Panc1 (cell line): Measurements from ENCODE around the gene SPAG6. TPM values are rescaled to one million over a fixed set of nuclear protein-coding genes. Genes with fewer than 3 reads are reported as not detected.

ENCODE experiments used
- ATAC-seq: fragments of 200-7000 bp; cut with Tn5 transposase; 2 replicates; pipeline ENCODE4 v1.9.1; 2020; ENCODE audit warnings: mild to moderate bottlenecking, moderate library complexity
- BruUV-seq: library from RNA; stranded (reverse); fragments of 400-500 nt; replicated peaks from 2 replicates; lab custom pipeline; 2021; lab: Mats Ljungman, UMichigan
- CTCF ChIA-PET: fragments of 300-600 bp; sonication (Branson Sonifier 250); formaldehyde crosslinking; loops from one replicate; lab custom pipeline; 2022; ENCODE audit warnings: antibody characterized with exemption; lab: Charles Lee
- POLR2A ChIA-PET: fragments of 300-600 bp; sonication (Branson Sonifier 250); formaldehyde crosslinking; loops from one replicate; lab custom pipeline; 2022; ENCODE audit warnings: antibody characterized with exemption; lab: Charles Lee
- DNase-seq: peaks from one replicate; pipeline ENCODE4 v3.0.0-alpha.2; 2010; ENCODE audit warnings: low read depth, low spot score
- H3K27ac ChIP-seq: 2 replicates; pipeline ENCODE4 v1.5.1; 2011; ENCODE audit warnings: mild to moderate bottlenecking, low read length, inconsistent platforms
- H3K27me3 ChIP-seq: fragments of 200-500 bp; sonication (Bioruptor generic); 2 replicates; pipeline ENCODE4 v1.6.0; 2014; ENCODE audit warnings: low read length, inconsistent platforms; ENCODE audit not compliant: control insufficient read depth, insufficient read depth
- H3K36me3 ChIP-seq: fragments of 200-500 bp; sonication (Bioruptor generic); 2 replicates; pipeline ENCODE4 v1.5.1; 2014; ENCODE audit warnings: inconsistent platforms, mild to moderate bottlenecking, low read length, moderate library complexity; ENCODE audit not compliant: control insufficient read depth, insufficient read depth
- H3K4me1 ChIP-seq: 2 replicates; pipeline ENCODE4 v1.5.1; 2011; ENCODE audit warnings: inconsistent platforms, mild to moderate bottlenecking, low read length, moderate library complexity; ENCODE audit not compliant: control insufficient read depth, insufficient read depth
- H3K4me3 ChIP-seq, 2 experiments: 2 replicates each; pipeline ENCODE4 v1.5.1; 2011 to 2012; ENCODE audit warnings: low read depth in 2 of 2, low read length in 2 of 2, mild to moderate bottlenecking in 2 of 2, inconsistent platforms in 1 of 2, moderate library complexity in 1 of 2
- H3K9me3 ChIP-seq: fragments of 200-500 bp; sonication (Bioruptor generic); 2 replicates; pipeline ENCODE4 v1.5.1; 2014; ENCODE audit warnings: low read depth, mild to moderate bottlenecking, inconsistent platforms, low read length, moderate library complexity; ENCODE audit not compliant: control insufficient read depth, insufficient read depth
- POLR2AphosphoS5 ChIP-seq: IDR thresholded peaks from 2 replicates; pipeline ENCODE4 v1.6.1; 2012; ENCODE audit warnings: mild to moderate bottlenecking, low read depth, low read length, moderate library complexity
- REST ChIP-seq, 2 experiments: IDR thresholded peaks; 2 replicates each; pipeline ENCODE4 v1.6.1; 2011 to 2012; ENCODE audit warnings: low read depth in 2 of 2, control low read depth in 1 of 2, low read length in 1 of 2, mild to moderate bottlenecking in 1 of 2, moderate library complexity in 1 of 2; ENCODE audit not compliant: insufficient read depth in 1 of 2
- SIN3A ChIP-seq: IDR thresholded peaks from 2 replicates; pipeline ENCODE4 v1.6.1; 2012; ENCODE audit warnings: low read depth, mild to moderate bottlenecking, low read length, moderate library complexity, borderline replicate concordance; ENCODE audit not compliant: insufficient read depth
- TCF7L2 ChIP-seq: IDR thresholded peaks from 2 replicates; pipeline ENCODE4 v1.6.1; 2011; ENCODE audit warnings: mild to moderate bottlenecking, low read depth, low read length, inconsistent platforms
- in situ Hi-C: cut with HindIII; loops from 2 replicates; pipeline ENCODE4 v1.10.0; 2016; ENCODE audit warnings: low sequenced_read_pairs, low pct_unique_long_range_greater_than_20kb
- intact Hi-C: fragments of 100-400 bp; cut with micrococcal nuclease; formaldehyde crosslinking; loops from one replicate; pipeline ENCODE4 v1.10.0; 2022; ENCODE audit not compliant: unreplicated experiment
- total RNA-seq: library from RNA; stranded (reverse); gene quantifications from one replicate; pipeline ENCODE4 v1.2.1, GENCODE V29; 2021; ENCODE audit not compliant: unreplicated experiment
- TF ChIP-seq, protein P1 (sequence below): fragments of 450-650 bp; IDR thresholded peaks from 2 replicates; pipeline ENCODE4 v1.5.1; 2017; ENCODE audit warnings: mild to moderate bottlenecking

SPAG6 gene
- total RNA-seq, 1 experiment from 2014 or later: not detected

- in situ Hi-C loops: no loop called here
- Histone ChIP-seq H3K9me3 (no peaks in the 10 kb centered on the region), H3K27me3 (peaks cover 25% of the 10 kb centered on the region), H3K27ac (no peak overlapping the region), H3K36me3 (no peaks in the 10 kb centered on the region), H3K4me1 (no peaks in the 10 kb centered on the region; the same call in 1 of the 2 replicates), H3K4me3 (no peak overlapping the region)
- intact Hi-C loops: no loop called here
- TF ChIP-seq REST (IDR thresholded peaks at IDR 0.05; ENCODE audit: insufficient read depth in 1 of 2, low read depth in 2 of 2, low read length in 1 of 2) (no peak), SIN3A (no peak), TCF7L2 (no peak), POLR2AphosphoS5 (no peak)
- TF ChIP-seq, protein P1, sequence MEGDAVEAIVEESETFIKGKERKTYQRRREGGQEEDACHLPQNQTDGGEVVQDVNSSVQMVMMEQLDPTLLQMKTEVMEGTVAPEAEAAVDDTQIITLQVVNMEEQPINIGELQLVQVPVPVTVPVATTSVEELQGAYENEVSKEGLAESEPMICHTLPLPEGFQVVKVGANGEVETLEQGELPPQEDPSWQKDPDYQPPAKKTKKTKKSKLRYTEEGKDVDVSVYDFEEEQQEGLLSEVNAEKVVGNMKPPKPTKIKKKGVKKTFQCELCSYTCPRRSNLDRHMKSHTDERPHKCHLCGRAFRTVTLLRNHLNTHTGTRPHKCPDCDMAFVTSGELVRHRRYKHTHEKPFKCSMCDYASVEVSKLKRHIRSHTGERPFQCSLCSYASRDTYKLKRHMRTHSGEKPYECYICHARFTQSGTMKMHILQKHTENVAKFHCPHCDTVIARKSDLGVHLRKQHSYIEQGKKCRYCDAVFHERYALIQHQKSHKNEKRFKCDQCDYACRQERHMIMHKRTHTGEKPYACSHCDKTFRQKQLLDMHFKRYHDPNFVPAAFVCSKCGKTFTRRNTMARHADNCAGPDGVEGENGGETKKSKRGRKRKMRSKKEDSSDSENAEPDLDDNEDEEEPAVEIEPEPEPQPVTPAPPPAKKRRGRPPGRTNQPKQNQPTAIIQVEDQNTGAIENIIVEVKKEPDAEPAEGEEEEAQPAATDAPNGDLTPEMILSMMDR: no peak
- ChIA-PET CTCF (no interaction called here), POLR2A (no interaction called here)
- no peak for DNase-seq
- BruUV-seq: no TSS peak
- ATAC-seq: no peak
Measured at GRCh38 chr10:22338185-22338900, 7.0 kb upstream of the SPAG6 start.

DNA sequence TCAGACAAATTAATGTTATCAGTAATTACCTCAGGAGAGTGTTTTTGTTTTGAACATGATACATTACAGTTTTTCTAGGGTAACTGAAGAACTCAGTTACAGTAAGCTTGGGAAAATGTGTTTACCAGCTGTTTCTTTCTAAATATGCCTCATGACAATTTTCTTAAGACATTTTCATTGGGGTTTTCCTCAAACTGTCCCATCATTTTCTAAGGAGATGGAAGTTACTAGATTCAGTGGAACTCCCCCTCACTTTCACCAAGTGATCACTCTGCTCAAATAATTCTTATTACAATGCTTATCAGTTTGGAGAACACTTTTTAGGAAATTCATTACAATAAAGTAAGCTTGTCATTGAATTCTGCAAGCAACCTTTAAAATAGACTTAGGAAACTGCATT, 6.4 kb upstream of the SPAG6 start:
- H3K9me3 ChIP-seq: no peaks in the 10 kb centered on the region
- intact Hi-C loops: no loop called here
- H3K36me3 ChIP-seq: no peaks in the 10 kb centered on the region
- H3K27me3 ChIP-seq: peaks cover 30% of the 10 kb centered on the region
- ChIA-PET CTCF (no interaction called here), POLR2A (no interaction called here)
- no peaks in the 10 kb centered on the region; the same call in 1 of the 2 replicates for H3K4me1 ChIP-seq
- no peak overlapping the region for H3K27ac ChIP-seq
- H3K4me3 ChIP-seq: no peak overlapping the region
- TF ChIP-seq TCF7L2: no peak
- no peak for TF ChIP-seq SIN3A
- no peak for TF ChIP-seq REST (IDR thresholded peaks at IDR 0.05; ENCODE audit: insufficient read depth in 1 of 2, low read depth in 2 of 2, low read length in 1 of 2)
- TF ChIP-seq POLR2AphosphoS5: no peak
- TF ChIP-seq, protein P1: no peak
- ATAC-seq (no peak), DNase-seq (no peak)
- no TSS peak for BruUV-seq
- in situ Hi-C loops: no loop called here
